ENCODE measurements around the gene MYL5. TPM values are rescaled to one million over a fixed set of nuclear protein-coding genes. Genes with fewer than 3 reads are reported as not detected.

The MYL5 gene, protein sequence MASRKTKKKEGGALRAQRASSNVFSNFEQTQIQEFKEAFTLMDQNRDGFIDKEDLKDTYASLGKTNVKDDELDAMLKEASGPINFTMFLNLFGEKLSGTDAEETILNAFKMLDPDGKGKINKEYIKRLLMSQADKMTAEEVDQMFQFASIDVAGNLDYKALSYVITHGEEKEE
- total RNA-seq: 10 to 100 TPM; 14.6 to 15.1 TPM

DNA sequence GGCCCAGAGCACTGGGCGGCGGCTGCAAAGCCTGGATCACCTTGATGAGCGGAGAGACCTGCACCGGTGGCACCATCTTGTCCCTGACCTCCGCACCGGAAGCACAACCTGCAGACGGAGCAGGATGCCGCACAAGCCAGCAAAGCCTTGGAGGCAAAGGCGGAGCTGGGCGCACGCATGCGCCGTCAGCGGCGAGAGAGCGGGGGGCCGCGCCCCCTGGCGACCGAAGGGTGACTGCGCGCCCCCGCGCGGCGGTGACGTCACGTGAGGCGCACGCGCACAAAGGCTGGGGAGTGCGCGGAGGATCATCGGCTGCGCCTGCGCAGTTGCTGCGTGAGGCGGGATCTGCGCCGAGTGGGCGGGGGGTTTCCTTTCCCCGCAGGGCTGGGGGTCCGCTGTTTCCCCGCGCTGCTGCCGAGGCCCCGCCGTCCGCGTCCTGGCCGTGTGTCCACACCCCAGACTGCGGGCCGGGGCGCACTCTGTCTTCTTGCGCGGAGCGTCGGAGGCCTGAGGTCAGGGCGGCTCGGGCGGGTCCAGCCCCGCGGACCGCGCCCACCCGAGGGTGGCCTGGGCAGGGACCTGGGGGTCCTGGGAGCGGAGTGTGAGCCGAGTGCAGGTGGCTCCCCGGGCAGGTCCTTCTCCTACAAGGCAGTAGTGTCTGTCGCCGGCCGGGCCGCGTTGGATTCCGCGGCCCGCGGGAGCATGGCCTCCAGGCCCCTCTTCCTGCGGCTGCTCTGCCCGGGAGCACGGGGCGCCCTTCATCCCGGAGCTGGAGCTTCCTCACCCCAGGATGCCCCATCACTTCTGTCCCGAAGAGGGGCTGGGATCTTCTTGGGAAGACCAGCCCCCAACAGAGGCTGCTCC, at the start of gene MYL5, which contains the start of gene ATP5ME:
TSS of gene MYL5 (plus strand) at position 371 of the 864 bp plus-strand sequence. CDS start 3,485 bp downstream, outside the sequence.
TSS of gene ATP5ME (minus strand) at position 105 of the 864 bp plus-strand sequence. CDS start at position 76, 29 bp downstream.
- ChIA-PET POLR2A (interaction anchor here (0.6 to 2.1 kb wide), 8 partner anchors 9 to 621 kb away, joined by 3 to 10 read pairs (median 4); no protein-coding TSS in a partner anchor), CTCF (interaction anchor here (0.5 to 3.4 kb wide), 6 partner anchors 10 to 437 kb away, joined by 3 to 17 read pairs (median 6); no protein-coding TSS in a partner anchor)

DNA sequence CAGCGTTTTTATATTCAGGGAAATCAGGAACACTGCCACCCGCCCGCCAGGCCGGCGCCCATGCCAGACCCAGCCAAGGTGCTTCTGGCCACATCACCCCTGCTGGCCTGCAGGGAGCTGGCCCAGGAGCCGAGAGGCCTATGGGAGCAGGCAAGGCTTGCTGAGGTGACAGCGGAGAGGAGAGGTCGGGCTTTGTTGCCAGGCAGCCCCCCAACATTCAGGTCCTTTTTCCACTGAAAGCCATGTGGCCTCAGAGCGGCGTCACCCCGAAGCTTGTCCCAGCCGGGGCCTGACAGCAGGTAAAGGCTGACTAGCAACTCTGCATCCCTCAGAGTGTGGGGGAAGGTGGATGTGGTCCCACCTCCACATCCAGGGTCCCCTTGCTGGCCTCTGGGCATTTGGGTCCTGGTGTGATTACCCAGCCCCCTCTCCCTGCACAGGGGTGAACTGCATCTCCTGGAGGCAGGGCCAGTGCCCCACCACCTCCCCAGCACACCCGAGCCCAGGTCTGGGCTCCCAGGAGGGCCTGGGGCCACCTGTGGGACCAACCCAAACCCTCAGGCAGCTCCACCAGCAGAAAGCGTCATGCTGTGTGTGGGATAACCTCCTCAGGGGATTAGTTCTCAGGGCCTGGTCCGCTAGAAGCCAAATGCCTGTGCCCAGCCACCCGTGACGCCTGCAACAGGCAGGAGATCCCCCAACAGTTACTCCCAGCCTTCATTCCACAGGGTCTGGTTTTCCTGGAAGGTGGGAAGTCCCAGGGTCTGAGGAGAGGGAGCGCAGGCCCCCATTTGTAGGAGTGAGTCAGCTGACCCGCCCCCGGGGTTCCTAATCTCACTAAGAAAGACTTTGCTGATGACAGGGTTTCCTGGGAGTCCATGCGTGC, 49.4 kb upstream of the MYL5 start, which contains the start of gene PDE6B:
TSS of gene PDE6B (plus strand) at position 869 of the 886 bp plus-strand sequence. CDS start 54 bp downstream, outside the sequence.
- POLR2A ChIA-PET: no interaction called here
- CTCF ChIA-PET: no interaction called here

- CTCF ChIA-PET: no interaction called here
- POLR2A ChIA-PET: no interaction called here
These were observed 48.6 kb upstream of the MYL5 start for GRCh38 chr4:625631-626161.

DNA sequence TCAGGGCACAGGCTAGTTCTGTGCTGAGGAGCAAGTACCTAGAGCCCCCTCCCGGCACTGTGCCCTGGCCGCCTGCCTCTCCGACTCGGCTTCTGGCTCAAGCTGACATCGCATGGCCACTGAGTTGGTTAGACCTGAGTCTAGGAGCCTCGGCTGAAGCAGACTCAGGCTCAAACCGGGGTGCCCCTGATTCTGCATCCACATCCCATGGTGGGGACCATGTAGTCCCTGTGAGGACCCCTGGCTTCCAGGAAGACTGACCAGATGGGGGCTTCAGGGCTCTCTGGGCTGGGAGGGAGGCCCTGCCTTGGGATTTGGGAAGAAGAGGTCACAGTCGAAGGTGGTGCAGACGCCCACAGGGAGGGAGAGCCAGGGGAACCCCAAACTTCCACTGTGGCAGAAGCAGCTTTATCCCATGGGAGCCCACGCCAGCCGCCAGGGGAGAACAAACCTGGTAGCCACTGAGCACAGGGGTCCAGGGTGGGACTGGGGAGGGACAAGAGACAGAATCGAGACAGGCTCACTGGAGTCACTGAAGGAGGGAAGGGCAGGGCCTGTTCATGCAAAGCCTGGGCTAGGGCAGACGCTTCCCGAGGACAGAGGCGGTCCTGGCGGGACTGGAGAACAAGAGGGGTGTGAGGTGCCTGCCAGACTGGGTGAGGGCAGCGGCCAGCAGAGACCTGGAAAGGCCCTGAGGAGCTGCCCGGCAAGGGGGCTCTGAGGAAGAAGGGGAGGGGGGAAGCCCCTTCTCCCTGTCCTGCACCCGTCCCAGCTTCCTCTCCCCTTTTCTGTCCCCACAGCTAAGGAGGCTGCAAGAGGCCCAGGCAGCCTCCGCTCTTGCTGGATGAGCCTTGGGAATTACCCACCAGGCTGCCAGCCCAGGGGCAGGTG, 47.9 kb upstream of the MYL5 start:
- ChIA-PET POLR2A (no interaction called here), CTCF (no interaction called here)

- POLR2A ChIA-PET: no interaction called here
- CTCF ChIA-PET: no interaction called here
These were observed 46.8 kb upstream of the MYL5 start for GRCh38 chr4:627347-628125.

- ChIA-PET POLR2A (no interaction called here), CTCF (no interaction called here)
These were observed 46.0 kb upstream of the MYL5 start for GRCh38 chr4:628311-628741.

DNA sequence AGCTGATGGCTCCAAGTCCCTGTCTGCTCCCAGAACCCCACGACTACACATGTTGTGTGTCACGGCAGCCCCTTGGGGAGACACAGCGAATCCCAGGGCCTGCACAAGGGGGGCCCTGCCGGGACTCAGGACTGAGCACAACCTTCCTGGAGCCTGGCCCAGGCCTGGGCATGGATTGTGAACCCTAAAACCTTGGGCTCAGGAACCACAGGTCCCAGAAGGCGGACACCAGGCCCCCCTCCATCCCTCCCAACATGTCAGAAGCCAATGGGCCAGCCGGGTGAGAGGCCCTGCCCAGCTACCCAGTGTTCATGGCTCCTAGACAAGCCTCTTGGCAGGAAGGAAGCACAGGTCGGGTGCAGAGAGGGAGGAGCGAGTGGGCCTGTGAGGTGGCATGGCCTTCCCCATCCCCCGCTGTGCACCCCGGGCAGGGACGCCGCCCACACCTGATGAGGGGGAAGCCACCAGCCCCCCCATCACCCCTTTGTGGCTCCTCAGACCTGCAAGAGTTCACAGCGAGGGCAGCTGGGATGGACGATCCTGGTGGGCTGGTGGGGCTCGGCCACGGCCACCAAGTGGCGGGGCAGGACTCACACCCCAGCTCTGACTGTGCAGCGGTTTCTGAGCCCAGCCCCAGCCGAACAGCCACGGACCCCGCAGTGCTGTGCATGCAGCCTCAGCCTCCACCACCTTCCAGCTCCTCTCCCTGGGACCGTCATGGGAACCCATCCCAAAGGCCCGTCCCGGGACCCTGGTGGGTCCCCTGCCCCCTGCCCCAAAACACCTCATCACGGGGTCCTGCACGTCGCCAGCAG, 45.3 kb upstream of the MYL5 start:
- CTCF ChIA-PET: no interaction called here
- POLR2A ChIA-PET: no interaction called here

GRCh38 chr4:629636-629914, 44.8 kb upstream of the MYL5 start:
- CTCF ChIA-PET: no interaction called here
- POLR2A ChIA-PET: no interaction called here

- ChIA-PET POLR2A (no interaction called here), CTCF (no interaction called here)
These were observed 44.3 kb upstream of the MYL5 start for GRCh38 chr4:629915-630641.

- CTCF ChIA-PET: no interaction called here
These were observed 43.7 kb upstream of the MYL5 start for GRCh38 chr4:630656-631055.

DNA sequence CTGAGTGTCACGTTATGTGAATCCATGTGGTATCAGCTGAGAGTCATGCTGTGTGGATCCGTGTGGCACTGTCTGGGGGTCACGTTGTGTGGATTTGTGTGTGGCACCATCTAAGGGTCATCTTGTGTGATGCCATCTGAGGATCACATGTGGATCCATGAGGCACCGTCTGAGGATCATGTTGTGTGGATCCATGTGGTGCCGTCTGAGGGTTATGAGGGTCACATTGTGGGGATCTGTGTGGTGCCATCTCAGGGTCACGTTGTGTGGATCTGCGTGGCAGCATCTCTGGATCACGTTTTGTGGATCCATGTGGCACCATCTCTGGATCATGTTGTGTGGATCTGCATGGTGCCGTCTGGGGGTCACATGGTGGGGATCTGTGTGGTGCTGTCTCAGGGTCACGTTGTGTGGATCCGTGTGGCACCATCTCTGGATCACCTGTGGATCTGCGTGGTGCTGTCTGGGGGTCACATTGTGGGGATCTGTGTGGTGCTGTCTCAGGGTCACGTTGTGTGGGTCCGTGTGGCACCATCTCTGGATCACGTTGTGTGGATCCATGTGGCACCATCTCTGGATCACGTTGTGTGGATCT, 42.0 kb upstream of the MYL5 start:
- CTCF ChIA-PET: no interaction called here
- POLR2A ChIA-PET: no interaction called here

More at GRCh38 chr4:630656-631055, 43.7 kb upstream of the MYL5 start:
- POLR2A ChIA-PET: no interaction called here

DNA sequence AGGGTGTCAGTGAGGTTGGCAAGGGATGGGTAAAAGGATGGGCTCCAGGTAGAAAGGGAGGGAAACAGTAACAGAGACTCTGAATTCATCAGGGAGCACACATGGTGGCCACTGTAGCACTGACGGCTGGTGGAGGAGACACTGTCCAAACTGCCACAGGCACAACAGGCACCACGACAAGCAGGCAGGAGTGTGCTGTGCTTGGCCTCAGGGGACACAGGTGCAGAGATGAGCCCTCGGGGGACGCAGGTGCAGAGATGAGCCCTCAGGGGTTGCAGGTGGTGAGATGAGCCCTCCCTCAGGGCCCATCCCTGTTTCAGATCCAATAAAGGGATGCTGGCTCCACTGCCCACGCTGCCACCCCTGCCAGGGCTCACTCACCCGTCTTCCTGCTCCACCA, 41.4 kb upstream of the MYL5 start:
- ChIA-PET POLR2A (no interaction called here), CTCF (no interaction called here)

DNA sequence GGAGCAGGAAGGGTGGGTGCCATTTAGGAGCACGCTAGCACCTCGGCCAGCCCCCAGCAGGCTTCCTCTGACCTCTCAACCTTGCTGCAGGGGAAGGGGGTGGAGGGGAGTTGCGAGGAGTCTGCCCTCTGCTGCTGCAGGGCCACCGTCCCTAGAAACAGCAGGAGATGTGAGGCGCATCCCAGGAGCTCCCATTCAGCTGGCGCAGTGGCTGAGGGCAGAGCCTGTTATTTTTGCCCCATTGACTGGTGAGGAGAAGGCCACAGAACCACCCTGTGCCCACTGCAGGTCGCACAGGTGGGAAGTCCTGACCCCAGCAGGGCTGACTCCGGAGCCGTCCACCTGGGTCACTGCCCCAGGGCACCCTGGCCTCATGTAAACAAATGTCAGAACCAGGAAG, 40.9 kb upstream of the MYL5 start:
- POLR2A ChIA-PET: no interaction called here
- CTCF ChIA-PET: no interaction called here

DNA sequence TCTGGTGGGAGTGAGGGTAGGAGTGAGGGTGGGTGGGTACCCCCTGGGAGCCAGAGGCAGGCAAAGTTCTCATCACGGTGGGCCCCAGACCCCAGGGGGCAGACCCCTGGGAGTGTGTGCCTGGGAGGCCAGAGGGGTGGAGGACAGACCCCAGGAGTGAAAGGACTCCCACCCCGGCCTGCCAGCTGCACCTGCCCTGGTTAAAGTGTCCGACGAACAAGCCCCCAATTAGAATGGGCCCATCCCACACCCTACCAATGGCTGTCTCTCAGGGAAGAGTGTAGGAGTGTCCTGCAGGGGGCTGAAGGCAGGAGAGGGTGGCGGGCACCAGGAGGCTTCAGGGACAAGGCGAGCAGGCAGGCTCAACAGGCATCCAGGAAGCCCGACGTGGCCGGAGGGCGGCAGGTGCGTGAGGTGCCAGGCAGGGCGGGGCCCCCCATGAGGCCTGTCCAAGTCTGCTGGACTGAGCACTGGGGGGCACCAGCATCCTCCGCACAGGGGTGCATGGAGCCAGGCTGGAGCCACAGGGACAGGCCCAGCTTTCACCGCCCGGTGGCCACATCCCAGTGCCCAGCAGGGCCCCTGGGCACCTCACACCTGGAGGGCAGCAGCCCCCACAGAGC, 40.3 kb upstream of the MYL5 start:
- POLR2A ChIA-PET: no interaction called here
- CTCF ChIA-PET: no interaction called here

DNA sequence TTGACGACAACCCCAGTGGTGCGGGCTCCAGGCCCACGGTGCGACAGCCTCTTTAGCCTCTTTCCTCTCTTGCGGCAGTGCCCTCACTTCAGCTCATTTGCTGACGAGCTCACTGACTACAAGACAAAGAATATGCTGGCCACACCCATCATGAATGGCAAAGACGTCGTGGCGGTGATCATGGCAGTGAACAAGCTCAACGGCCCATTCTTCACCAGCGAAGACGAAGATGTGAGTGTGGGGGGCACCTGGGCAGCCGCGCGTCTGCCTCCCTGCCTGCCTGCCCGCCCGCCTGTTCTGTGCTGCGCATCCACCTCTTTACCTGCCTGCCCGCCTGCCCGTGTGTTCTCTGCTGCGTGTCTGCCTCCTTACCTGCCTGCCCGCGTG, 39.8 kb upstream of the MYL5 start:
- POLR2A ChIA-PET: no interaction called here

More for the DNA sequence above, 39.8 kb upstream of the MYL5 start:
- CTCF ChIA-PET: no interaction called here
